Right lobe of liver (tissue), 4 donors: ENCODE measurements around the gene PRXL2A.

Experiments used
- POLR2A ChIP-seq: fragments of 450-650 bp; IDR thresholded peaks from one replicate; pipeline ENCODE4 v1.6.1; 2017; ENCODE audit warnings: antibody characterized with exemption, mild to moderate bottlenecking
- TF ChIP-seq, protein P1 (sequence below), 4 donors: fragments of 200-600 bp in 3 of 4; fragments of 450-650 bp in 1 of 4; IDR thresholded peaks; one replicate each; pipeline versions ENCODE4 v1.5.1 to v1.8.0; 2016 to 2022; ENCODE audit warnings: antibody characterized with exemption in 4 of 4, mild to moderate bottlenecking in 2 of 4
- donor health status: DM: no; HTN: no; CAD: no.
- donor health status: DM: no; HTN: no; CAD: no.
- donor health status: DM: no; HTN: yes; CAD: no.

DNA sequence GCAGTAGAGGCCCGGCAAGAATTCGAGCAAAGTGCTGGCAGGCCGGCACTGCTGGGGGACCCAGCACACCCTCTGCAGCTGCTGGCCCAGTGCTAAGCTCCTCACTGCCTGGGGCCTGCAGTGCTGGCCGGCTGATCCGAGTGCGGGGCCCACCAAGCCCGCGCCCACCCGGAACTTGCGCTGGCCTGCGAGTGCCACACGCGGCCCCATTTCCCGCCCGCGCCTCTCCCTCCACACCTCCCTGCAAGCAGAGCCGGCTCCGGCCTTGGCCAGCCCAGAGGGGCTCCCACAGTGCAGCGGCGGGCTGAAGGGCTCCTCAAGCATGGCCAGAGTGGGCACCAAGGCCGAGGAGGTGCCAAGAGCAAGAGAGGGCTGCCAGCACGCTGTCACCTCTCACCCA lies 48.7 kb upstream of the PRXL2A start:
- TF ChIP-seq, protein P1, sequence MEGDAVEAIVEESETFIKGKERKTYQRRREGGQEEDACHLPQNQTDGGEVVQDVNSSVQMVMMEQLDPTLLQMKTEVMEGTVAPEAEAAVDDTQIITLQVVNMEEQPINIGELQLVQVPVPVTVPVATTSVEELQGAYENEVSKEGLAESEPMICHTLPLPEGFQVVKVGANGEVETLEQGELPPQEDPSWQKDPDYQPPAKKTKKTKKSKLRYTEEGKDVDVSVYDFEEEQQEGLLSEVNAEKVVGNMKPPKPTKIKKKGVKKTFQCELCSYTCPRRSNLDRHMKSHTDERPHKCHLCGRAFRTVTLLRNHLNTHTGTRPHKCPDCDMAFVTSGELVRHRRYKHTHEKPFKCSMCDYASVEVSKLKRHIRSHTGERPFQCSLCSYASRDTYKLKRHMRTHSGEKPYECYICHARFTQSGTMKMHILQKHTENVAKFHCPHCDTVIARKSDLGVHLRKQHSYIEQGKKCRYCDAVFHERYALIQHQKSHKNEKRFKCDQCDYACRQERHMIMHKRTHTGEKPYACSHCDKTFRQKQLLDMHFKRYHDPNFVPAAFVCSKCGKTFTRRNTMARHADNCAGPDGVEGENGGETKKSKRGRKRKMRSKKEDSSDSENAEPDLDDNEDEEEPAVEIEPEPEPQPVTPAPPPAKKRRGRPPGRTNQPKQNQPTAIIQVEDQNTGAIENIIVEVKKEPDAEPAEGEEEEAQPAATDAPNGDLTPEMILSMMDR (IDR thresholded peaks at IDR 0.05) = no peak
- TF ChIP-seq POLR2A = no peak
